Gastrocnemius medialis (tissue), 4 donors: ENCODE data around the gene PRRT2. TPM values are rescaled to one million over a fixed set of nuclear protein-coding genes. Genes with fewer than 3 reads are reported as not detected.

ENCODE experiments used
- ATAC-seq, 2 donors: fragments of 150-250 bp; one replicate each; pipeline ENCODE4 v1.9.1; 2016
- DNase-seq, 2 donors: peaks; one replicate each; pipeline ENCODE4 v3.0.0-alpha.2; 2019
- H3K27ac ChIP-seq, 4 donors: fragments of 200-600 bp; sonication (generic); 1 replicate in 1 of 4; 2 replicates in 3 of 4; pipeline ENCODE4 v1.5.1; 2016 to 2018; ENCODE audit warnings: mild to moderate bottlenecking in 2 of 4, moderate library complexity in 1 of 4
- H3K27me3 ChIP-seq, 3 donors: fragments of 200-600 bp; sonication (generic) in 2 of 3; 1 replicate in 1 of 3; 2 replicates in 2 of 3; pipeline versions ENCODE4 v1.5.1 to v1.6.0; 2016 to 2019; ENCODE audit warnings: mild to moderate bottlenecking in 1 of 3, moderate library complexity in 1 of 3
- H3K36me3 ChIP-seq, 2 donors: fragments of 200-600 bp; sonication (generic) in 1 of 2; one replicate each; pipeline ENCODE4 v1.5.1; 2017 to 2018
- H3K4me1 ChIP-seq, 2 donors: fragments of 200-600 bp; sonication (generic) in 1 of 2; one replicate each; pipeline ENCODE4 v1.5.1; 2016 to 2017; ENCODE audit warnings: mild to moderate bottlenecking in 2 of 2
- H3K4me3 ChIP-seq, 4 donors: fragments of 200-600 bp; sonication (generic) in 3 of 4; 1 replicate in 1 of 4; 2 replicates in 3 of 4; pipeline ENCODE4 v1.5.1; 2016 to 2019; ENCODE audit warnings: mild to moderate bottlenecking in 2 of 4
- H3K9me3 ChIP-seq, 3 donors: fragments of 200-600 bp; sonication (generic) in 2 of 3; 1 replicate in 1 of 3; 2 replicates in 2 of 3; pipeline ENCODE4 v1.5.1; 2016 to 2019
- CTCF ChIP-seq, 5 experiments: fragments of 450-650 bp in 3 of 5; fragments of 200-600 bp in 2 of 5; sonication (generic) in 2 of 5; IDR thresholded peaks in 4 of 5; conservative IDR thresholded peaks in 1 of 5; 1 replicate in 4 of 5; 2 replicates in 1 of 5; pipeline ENCODE4 v1.5.1; 2016 to 2019; ENCODE audit warnings: antibody characterized with exemption in 5 of 5, mild to moderate bottlenecking in 3 of 5, moderate library complexity in 3 of 5
- POLR2A ChIP-seq, 2 donors: fragments of 450-650 bp; IDR thresholded peaks; one replicate each; pipeline ENCODE4 v1.6.1; 2017; ENCODE audit warnings: antibody characterized with exemption in 2 of 2, mild to moderate bottlenecking in 2 of 2, moderate library complexity in 2 of 2
- in situ Hi-C, 4 donors: fragments of 200-750 bp; cut with MboI; loops; one replicate each; pipeline versions ENCODE4 v1.15.0 to v1.8.0; 2017; ENCODE audit warnings: low sequenced_read_pairs in 4 of 4
- intact Hi-C: fragments of 100-400 bp; cut with DNase I; formaldehyde crosslinking; loops from one replicate; pipeline ENCODE4 v1.15.1; 2023; ENCODE audit warnings: low total_unique reads
- total RNA-seq, 4 donors: library from RNA; depleted of rRNA; stranded (reverse); fragments of >200 nt; gene quantifications; one replicate each; pipeline versions ENCODE4 v1.1.0 to v1.2.3, GENCODE V29; 2016

PRRT2 gene
- total RNA-seq, 4 donors from 2014 or later: 3.5 TPM; not detected in 3

DNA sequence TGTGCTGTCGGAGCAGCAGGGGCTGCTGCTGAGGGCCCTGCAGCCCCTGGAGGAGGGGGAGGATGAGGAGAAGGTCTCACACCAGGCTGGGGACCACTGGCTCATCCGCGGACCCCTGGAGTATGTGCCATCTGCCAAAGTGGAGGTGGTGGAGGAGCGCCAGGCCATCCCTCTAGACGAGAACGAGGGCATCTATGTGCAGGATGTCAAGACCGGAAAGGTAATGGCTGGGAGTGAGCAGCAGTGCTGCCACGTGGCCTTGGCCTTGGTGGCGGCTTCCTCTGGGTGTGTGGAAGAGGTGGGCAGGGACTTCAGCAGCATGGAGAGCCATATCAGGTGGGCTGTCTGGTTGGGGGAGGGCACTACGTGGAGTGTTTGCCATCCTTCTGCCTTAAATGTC lies 28.2 kb downstream of the PRRT2 start:
- TF ChIP-seq POLR2A (IDR thresholded peaks at IDR 0.05) (no peak), CTCF (IDR thresholded peaks at IDR 0.05 in 4 of 5, conservative IDR thresholded peaks at IDR 0.05 in 1 of 5) (no peak)
- Histone ChIP-seq H3K4me3 (no peak overlapping the region), H3K9me3 (no peaks in the 10 kb centered on the region), H3K36me3 (peaks cover 0 to 75% of the 10 kb centered on the region in 2 donors), H3K4me1 (no peaks in the 10 kb centered on the region), H3K27ac (no peak overlapping the region), H3K27me3 (no peaks in the 10 kb centered on the region)
- intact Hi-C loops: no loop called here
- ATAC-seq: no peak
- in situ Hi-C loops: loop anchor here in 2 of 4 donors (10.0 kb wide), 1 partner anchor 145 kb away; no protein-coding TSS in a partner anchor
- DNase-seq: no peak

DNA sequence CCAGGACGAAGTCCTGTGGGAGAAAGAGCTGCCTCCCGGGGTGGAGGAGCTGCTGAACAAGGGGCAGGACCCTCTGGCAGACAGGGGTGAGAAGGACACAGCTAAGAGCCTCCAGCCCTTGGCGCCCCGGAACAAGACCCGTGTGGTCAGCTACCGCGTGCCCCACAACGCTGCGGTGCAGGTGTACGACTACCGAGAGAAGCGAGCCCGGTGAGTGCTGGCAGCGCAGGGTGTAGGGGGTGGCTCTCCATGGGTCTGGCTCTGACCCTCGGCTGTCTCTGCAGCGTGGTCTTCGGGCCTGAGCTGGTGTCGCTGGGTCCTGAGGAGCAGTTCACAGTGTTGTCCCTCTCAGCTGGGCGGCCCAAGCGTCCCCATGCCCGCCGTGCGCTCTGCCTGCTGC lies 29.6 kb downstream of the PRRT2 start:
- H3K27me3 ChIP-seq: no peaks in the 10 kb centered on the region
- no peaks in the 10 kb centered on the region for H3K9me3 ChIP-seq
- in situ Hi-C loops (loop anchor here in 2 of 4 donors (10.0 kb wide), 1 partner anchor 147 kb away; no protein-coding TSS in a partner anchor), intact Hi-C loops (no loop called here)
- H3K4me1 ChIP-seq: no peaks in the 10 kb centered on the region
- H3K27ac ChIP-seq: no peak overlapping the region
- peaks cover 0 to 78% of the 10 kb centered on the region in 2 donors for H3K36me3 ChIP-seq
- no peak overlapping the region for H3K4me3 ChIP-seq
- TF ChIP-seq POLR2A (IDR thresholded peaks at IDR 0.05): no peak
- TF ChIP-seq CTCF (IDR thresholded peaks at IDR 0.05 in 4 of 5, conservative IDR thresholded peaks at IDR 0.05 in 1 of 5): no peak
- ATAC-seq: no peak
- DNase-seq: no peak

- in situ Hi-C loops: loop anchor here in 2 of 4 donors (10.0 kb wide), 1 partner anchor 148 kb away; no protein-coding TSS in a partner anchor
- Histone ChIP-seq H3K9me3 (no peaks in the 10 kb centered on the region), H3K27ac (no peak overlapping the region), H3K4me3 (no peak overlapping the region), H3K27me3 (no peaks in the 10 kb centered on the region), H3K36me3 (peaks cover 0 to 78% of the 10 kb centered on the region in 2 donors), H3K4me1 (no peaks in the 10 kb centered on the region)
- TF ChIP-seq POLR2A (IDR thresholded peaks at IDR 0.05): no peak
- ATAC-seq (no peak), DNase-seq (no peak)
- intact Hi-C loops: no loop called here
Observed at GRCh38 chr16:29842732-29843346, 30.8 kb downstream of the PRRT2 start.

DNA sequence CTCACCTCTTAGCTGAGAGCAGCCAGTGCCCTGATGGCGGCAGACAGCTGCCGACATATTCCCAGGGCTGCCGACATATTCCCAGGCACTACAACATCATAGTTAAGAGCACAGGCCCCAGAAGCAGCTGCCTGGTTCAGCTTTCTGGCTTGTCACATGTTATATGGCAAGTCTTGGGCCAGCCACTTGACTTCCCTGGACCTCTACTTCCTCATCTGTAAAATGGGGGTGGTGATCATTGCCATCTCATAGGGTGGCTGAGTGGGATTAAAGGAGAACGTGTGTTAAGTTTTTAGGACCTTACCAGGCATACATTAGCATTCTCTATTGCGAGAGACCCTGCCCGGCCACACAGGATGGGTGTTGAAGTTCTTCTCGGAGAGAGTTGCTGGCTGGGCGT lies 31.9 kb downstream of the PRRT2 start:
- TF ChIP-seq POLR2A (IDR thresholded peaks at IDR 0.05) (no peak), CTCF (IDR thresholded peaks at IDR 0.05 in 4 of 5, conservative IDR thresholded peaks at IDR 0.05 in 1 of 5) (no peak)
- in situ Hi-C loops (loop anchor here in 2 of 4 donors (10.0 kb wide), 1 partner anchor 149 kb away; no protein-coding TSS in a partner anchor), intact Hi-C loops (no loop called here)
- no peak overlapping the region for H3K4me3 ChIP-seq
- no peaks in the 10 kb centered on the region for H3K9me3 ChIP-seq
- H3K36me3 ChIP-seq: peaks cover 0 to 70% of the 10 kb centered on the region in 2 donors
- DNase-seq (no peak), ATAC-seq (no peak)
- H3K4me1 ChIP-seq: no peaks in the 10 kb centered on the region
- no peaks in the 10 kb centered on the region for H3K27me3 ChIP-seq
- no peak overlapping the region for H3K27ac ChIP-seq

- Histone ChIP-seq H3K9me3 (no peaks in the 10 kb centered on the region), H3K36me3 (peaks cover 0 to 70% of the 10 kb centered on the region in 2 donors), H3K4me1 (no peaks in the 10 kb centered on the region), H3K27me3 (no peaks in the 10 kb centered on the region), H3K4me3 (no peak overlapping the region), H3K27ac (no peak overlapping the region)
- in situ Hi-C loops: loop anchor here in 3 of 4 donors (5.0 to 10.0 kb wide), 2 partner anchors 142 to 150 kb away; no protein-coding TSS in a partner anchor
- ATAC-seq: no peak
- intact Hi-C loops: no loop called here
- TF ChIP-seq POLR2A (IDR thresholded peaks at IDR 0.05): no peak
- TF ChIP-seq CTCF (IDR thresholded peaks at IDR 0.05 in 4 of 5, conservative IDR thresholded peaks at IDR 0.05 in 1 of 5): no peak
- DNase-seq: no peak
Observed at GRCh38 chr16:29844575-29845331, 32.8 kb downstream of the PRRT2 start.
